Fibroblast of lung (primary cell): ENCODE data around the gene C2orf81.
"Not testable (repeated sequence)": the region's sequence is repeated elsewhere in the genome, so short reads cannot be mapped to it uniquely, and the experiment has no call there.

Experiments
- CTCF ChIP-seq, 2 donors: IDR thresholded peaks in 1 of 2; conservative IDR thresholded peaks in 1 of 2; 1 replicate in 1 of 2; 2 replicates in 1 of 2; pipeline ENCODE4 v1.5.1; 2011 to 2012; ENCODE audit warnings: low read length in 2 of 2, control low read depth in 1 of 2, inconsistent platforms in 1 of 2, low read depth in 1 of 2, mild to moderate bottlenecking in 1 of 2
- EZH2 ChIP-seq: IDR thresholded peaks from 2 replicates; pipeline ENCODE4 v1.5.1; 2012; ENCODE audit warnings: low read length, control low read depth, mild to moderate bottlenecking; ENCODE audit errors: missing control alignments

- TF ChIP-seq CTCF (conservative IDR thresholded peaks at IDR 0.05 in 1 of 2, IDR thresholded peaks at IDR 0.05 in 1 of 2; ENCODE audit: low read depth in 1 of 2, low read length in 2 of 2); EZH2: not testable (repeated sequence)
Observed at GRCh38 chr2:74459503-74460118, 38.2 kb upstream of the C2orf81 start.
